Natural killer cell (primary cell): ENCODE measurements around the gene ST6GALNAC6. TPM values are rescaled to one million over a fixed set of nuclear protein-coding genes. Genes with fewer than 3 reads are reported as not detected.

Source experiments
- ATAC-seq, 3 donors: fragments of 150-1000 bp in 2 of 3; fragments of 200-7000 bp in 1 of 3; cut with Tn5 transposase; 1 replicate in 1 of 3; 2 replicates in 2 of 3; pipeline ENCODE4 v1.10.0; 2021; ENCODE audit warnings: mild to moderate bottlenecking in 2 of 3, moderate library complexity in 2 of 3
- DNase-seq, 2 donors: peaks; one replicate each; pipeline versions ENCODE4 v3.0.0 to v3.0.0-alpha.2; 2013 to 2021; ENCODE audit warnings: mixed read lengths in 1 of 2
- H3K27ac ChIP-seq: one replicate; pipeline ENCODE4 v1.5.1; 2013; ENCODE audit warnings: mild to moderate bottlenecking, low read length
- H3K27me3 ChIP-seq: one replicate; pipeline ENCODE4 v1.6.1; 2013; ENCODE audit warnings: low read length; ENCODE audit not compliant: control insufficient read depth, insufficient read depth
- H3K36me3 ChIP-seq: one replicate; pipeline ENCODE4 v1.6.1; 2013; ENCODE audit warnings: low read length; ENCODE audit not compliant: control insufficient read depth, insufficient read depth
- H3K4me1 ChIP-seq: one replicate; pipeline ENCODE4 v1.6.1; 2013; ENCODE audit warnings: low read length; ENCODE audit not compliant: control insufficient read depth, insufficient read depth
- H3K4me3 ChIP-seq: one replicate; pipeline ENCODE4 v1.5.1; 2013; ENCODE audit warnings: low read length
- H3K9me3 ChIP-seq: one replicate; pipeline ENCODE4 v1.6.1; 2013; ENCODE audit warnings: low read length; ENCODE audit not compliant: control insufficient read depth, insufficient read depth
- H3K27ac Mint-ChIP-seq, 2 donors: one replicate each; pipeline ENCODE4 v1.8.0; 2022; ENCODE audit warnings: mild to moderate bottlenecking in 2 of 2, mixed read lengths in 2 of 2, moderate library complexity in 1 of 2
- H3K27me3 Mint-ChIP-seq, 2 donors: one replicate each; pipeline ENCODE4 v1.8.0; 2022; ENCODE audit warnings: low read depth in 2 of 2, mixed read lengths in 2 of 2
- H3K36me3 Mint-ChIP-seq: one replicate; pipeline ENCODE4 v1.8.0; 2022; ENCODE audit warnings: mixed read lengths
- H3K4me1 Mint-ChIP-seq, 2 donors: one replicate each; pipeline ENCODE4 v1.8.0; 2022; ENCODE audit warnings: mixed read lengths in 2 of 2
- H3K4me3 Mint-ChIP-seq: one replicate; pipeline ENCODE4 v1.8.0; 2022; ENCODE audit warnings: mild to moderate bottlenecking, moderate library complexity, mixed read lengths
- H3K9me3 Mint-ChIP-seq, 2 donors: one replicate each; pipeline ENCODE4 v1.8.0; 2022; ENCODE audit warnings: mixed read lengths in 2 of 2
- CTCF ChIP-seq: fragments of 200-600 bp; IDR thresholded peaks from one replicate; pipeline ENCODE4 v1.8.0; 2022; ENCODE audit warnings: antibody characterized with exemption
- WGBS: methylation state at CpG from one replicate; pipeline ENCODE4 v1.1.7; 2013; ENCODE audit warnings: missing lambda C conversion rate; ENCODE audit not compliant: insufficient coverage; 5-methylcytosine and 5-hydroxymethylcytosine counted together
- intact Hi-C: fragments of 100-400 bp; cut with micrococcal nuclease; formaldehyde crosslinking; loops from one replicate; pipeline ENCODE4 v1.14.2; 2022
- total RNA-seq, 4 donors: library from RNA; stranded (reverse); fragments of 120-200 nt in 1 of 4; gene quantifications; one replicate each; pipeline versions ENCODE4 v1.2.3 to v1.2.4, GENCODE V29; 2013 to 2022

Gene ST6GALNAC6
- total RNA-seq, 3 donors from 2014 or later (not counting 1 experiment from before 2014, with no cell fraction given) = 120 to 148 (median 127) TPM

DNA sequence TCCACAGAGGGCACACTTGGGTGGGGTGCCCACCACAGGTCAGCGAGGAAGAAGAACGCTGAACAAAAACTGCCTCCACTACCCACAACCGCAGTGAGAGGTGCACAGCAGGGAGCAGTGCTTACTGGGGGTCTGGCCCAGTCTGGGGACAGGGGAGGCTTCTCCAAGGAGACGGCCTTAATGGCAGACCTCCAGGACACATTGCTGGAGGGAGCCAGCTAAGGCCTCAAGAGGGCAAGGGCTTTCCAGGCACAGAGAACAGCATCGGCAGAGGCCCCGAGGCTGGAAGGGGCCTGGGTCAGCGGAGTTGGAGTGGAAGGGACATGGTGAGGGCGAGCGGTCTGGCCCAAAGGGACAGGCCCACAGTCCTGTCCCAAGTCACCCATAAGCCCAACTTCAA, 46.5 kb upstream of the ST6GALNAC6 start:
- Mint-ChIP-seq H3K4me1 (peaks cover 0 to 14% of the 10 kb centered on the region in 2 donors), H3K27me3 (no peaks in the 10 kb centered on the region), H3K27ac (no peak overlapping the region), H3K36me3 (no peaks in the 10 kb centered on the region), H3K9me3 (no peaks in the 10 kb centered on the region), H3K4me3 (no peak overlapping the region)
- TF ChIP-seq CTCF = no peak
- peaks cover 16% of the 10 kb centered on the region for H3K4me1 ChIP-seq
- no peak overlapping the region for H3K4me3 ChIP-seq
- ATAC-seq = no peak
- DNase-seq = no peak
- no peak overlapping the region for H3K27ac ChIP-seq
- 91% methylated on average over 5 of the region's 9 CpGs for WGBS
- H3K36me3 ChIP-seq = peaks cover 32% of the 10 kb centered on the region
- H3K27me3 ChIP-seq = no peaks in the 10 kb centered on the region
- no peaks in the 10 kb centered on the region for H3K9me3 ChIP-seq
- intact Hi-C loops = no loop called here

DNA sequence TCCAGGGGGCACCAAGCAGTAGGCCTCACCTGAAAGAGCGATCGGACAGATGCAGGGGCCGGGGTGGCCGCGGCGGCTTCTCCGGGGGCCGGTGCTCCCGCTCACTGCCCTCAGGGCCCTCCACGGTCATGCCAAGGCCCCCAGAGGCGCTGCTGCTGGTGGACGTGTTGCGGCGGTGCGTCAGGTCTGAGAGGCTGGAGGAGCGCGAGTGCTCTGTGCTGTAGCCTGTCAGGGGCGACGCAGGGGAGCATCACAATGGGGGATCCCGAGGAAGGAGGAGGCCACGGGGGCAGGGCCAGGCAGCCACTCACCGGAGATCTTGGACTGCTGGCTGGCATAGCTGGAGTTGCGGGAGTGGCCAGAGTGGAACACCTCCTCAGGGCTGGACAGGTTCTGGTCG, 45.9 kb upstream of the ST6GALNAC6 start:
- Mint-ChIP-seq H3K27me3 (no peaks in the 10 kb centered on the region), H3K9me3 (no peaks in the 10 kb centered on the region), H3K4me3 (no peak overlapping the region), H3K27ac (no peak overlapping the region), H3K4me1 (peaks cover 0 to 14% of the 10 kb centered on the region in 2 donors), H3K36me3 (no peaks in the 10 kb centered on the region)
- DNase-seq (no peak), ATAC-seq (no peak)
- H3K36me3 ChIP-seq = peaks cover 32% of the 10 kb centered on the region
- no peak overlapping the region for H3K4me3 ChIP-seq
- H3K4me1 ChIP-seq = peaks cover 16% of the 10 kb centered on the region
- WGBS = 96% methylated on average over 24 of the region's 24 CpGs
- H3K27me3 ChIP-seq = no peaks in the 10 kb centered on the region
- TF ChIP-seq CTCF = no peak
- H3K9me3 ChIP-seq = no peaks in the 10 kb centered on the region
- intact Hi-C loops = no loop called here
- H3K27ac ChIP-seq = no peak overlapping the region

- 96% methylated on average over 38 of the region's 38 CpGs for WGBS
- H3K4me3 Mint-ChIP-seq = no peak overlapping the region
Measured at GRCh38 chr9:127944586-127945218, 45.3 kb upstream of the ST6GALNAC6 start.

More at GRCh38 chr9:127944586-127945218, 45.3 kb upstream of the ST6GALNAC6 start:
- Histone ChIP-seq H3K27me3 (no peaks in the 10 kb centered on the region), H3K36me3 (peaks cover 32% of the 10 kb centered on the region), H3K4me3 (no peak overlapping the region), H3K9me3 (no peaks in the 10 kb centered on the region), H3K4me1 (peaks cover 16% of the 10 kb centered on the region), H3K27ac (no peak overlapping the region)
- TF ChIP-seq CTCF = no peak
- Mint-ChIP-seq H3K4me1 (peaks cover 0 to 14% of the 10 kb centered on the region in 2 donors), H3K36me3 (no peaks in the 10 kb centered on the region), H3K9me3 (no peaks in the 10 kb centered on the region), H3K27me3 (no peaks in the 10 kb centered on the region), H3K27ac (no peak overlapping the region)
- no peak for DNase-seq
- ATAC-seq = no peak
- intact Hi-C loops = loop anchor here (5.0 kb wide), 1 partner anchor 173 kb away; no protein-coding TSS in a partner anchor
